ENCODE measurements around the gene ADAT1.

DNA sequence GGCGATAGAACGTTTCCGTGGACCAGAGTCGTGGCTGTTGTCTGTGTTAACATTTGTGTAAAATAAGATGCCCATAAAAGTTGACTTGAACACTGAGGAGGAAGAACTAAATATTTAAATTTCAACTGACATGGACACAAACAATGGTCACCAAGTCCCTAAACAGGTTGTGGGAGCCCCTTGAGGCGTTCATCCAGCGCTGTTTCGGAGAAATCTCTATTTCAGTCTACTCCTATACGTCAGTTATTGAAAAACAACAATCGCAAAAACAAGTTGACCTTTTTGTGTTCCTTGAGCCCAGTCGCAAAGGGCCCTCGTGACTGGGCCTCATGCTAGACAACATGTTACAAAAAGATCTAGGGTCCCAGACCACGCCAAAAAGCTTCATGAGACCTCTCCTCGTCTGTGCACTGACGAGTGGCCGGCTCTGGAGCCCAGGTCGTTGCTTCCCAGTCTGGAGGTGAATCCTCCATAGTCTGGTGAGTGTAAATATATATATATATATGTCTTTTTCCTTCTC is 66.6 kb downstream of the ADAT1 start:
- no peak for TF ChIP-seq SNAI2 (CRISPR knock-in tag; IDR thresholded peaks at IDR 0.05)
- TF ChIP-seq, protein P1, sequence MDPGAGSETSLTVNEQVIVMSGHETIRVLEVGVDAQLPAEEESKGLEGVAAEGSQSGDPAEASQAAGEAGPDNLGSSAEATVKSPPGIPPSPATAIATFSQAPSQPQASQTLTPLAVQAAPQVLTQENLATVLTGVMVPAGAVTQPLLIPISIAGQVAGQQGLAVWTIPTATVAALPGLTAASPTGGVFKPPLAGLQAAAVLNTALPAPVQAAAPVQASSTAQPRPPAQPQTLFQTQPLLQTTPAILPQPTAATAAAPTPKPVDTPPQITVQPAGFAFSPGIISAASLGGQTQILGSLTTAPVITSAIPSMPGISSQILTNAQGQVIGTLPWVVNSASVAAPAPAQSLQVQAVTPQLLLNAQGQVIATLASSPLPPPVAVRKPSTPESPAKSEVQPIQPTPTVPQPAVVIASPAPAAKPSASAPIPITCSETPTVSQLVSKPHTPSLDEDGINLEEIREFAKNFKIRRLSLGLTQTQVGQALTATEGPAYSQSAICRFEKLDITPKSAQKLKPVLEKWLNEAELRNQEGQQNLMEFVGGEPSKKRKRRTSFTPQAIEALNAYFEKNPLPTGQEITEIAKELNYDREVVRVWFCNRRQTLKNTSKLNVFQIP (CRISPR knock-in tag; IDR thresholded peaks at IDR 0.05; ENCODE audit: borderline replicate concordance, low read depth): no peak

Data from SK-N-SH treated with all-trans-retinoic acid at 6 μM for 48 hours (cell line).